DND-41 (cell line): ENCODE data around the gene ZNF236.

ENCODE experiments used
- ATAC-seq: fragments of 200-7000 bp; cut with Tn5 transposase; 3 replicates; pipeline ENCODE4 v1.9.1; 2021; ENCODE audit warnings: low read depth; ENCODE audit not compliant: insufficient read depth
- DNase-seq: peaks from one replicate; pipeline ENCODE4 v3.0.0-alpha.2; 2020
- H2AFZ ChIP-seq: 2 replicates; pipeline ENCODE4 v1.6.0; 2012; ENCODE audit warnings: low read depth, low read length
- H3K27ac ChIP-seq: 2 replicates; pipeline ENCODE4 v1.5.1; 2012; ENCODE audit warnings: low read length, inconsistent platforms
- H3K27me3 ChIP-seq: fragments of 200-600 bp; sonication (generic); 2 replicates; pipeline ENCODE4 v1.6.0; 2012; ENCODE audit warnings: low read length, mild to moderate bottlenecking, inconsistent platforms; ENCODE audit not compliant: insufficient read depth, poor library complexity
- H3K36me3 ChIP-seq: 2 replicates; pipeline ENCODE4 v1.5.1; 2012; ENCODE audit warnings: low read length, inconsistent platforms; ENCODE audit not compliant: insufficient read depth
- H3K4me1 ChIP-seq: 2 replicates; pipeline ENCODE4 v1.5.1; 2012; ENCODE audit warnings: mild to moderate bottlenecking, low read length; ENCODE audit not compliant: insufficient read depth
- H3K4me2 ChIP-seq: 2 replicates; pipeline ENCODE4 v1.6.0; 2012; ENCODE audit warnings: mild to moderate bottlenecking, moderate library complexity, low read length, inconsistent platforms; ENCODE audit not compliant: insufficient read depth
- H3K4me3 ChIP-seq, 2 experiments: fragments of 200-600 bp in 1 of 2; shearing (Covaris generic) in 1 of 2; 2 replicates each; pipeline ENCODE4 v1.5.1; 2012 to 2016; ENCODE audit warnings: inconsistent platforms in 2 of 2, low read length in 2 of 2, mild to moderate bottlenecking in 2 of 2, low read depth in 1 of 2, moderate library complexity in 1 of 2
- H3K79me2 ChIP-seq: 2 replicates; pipeline ENCODE4 v1.6.0; 2012; ENCODE audit warnings: low read length, inconsistent platforms; ENCODE audit not compliant: insufficient read depth
- H3K9ac ChIP-seq: 2 replicates; pipeline ENCODE4 v1.6.0; 2012; ENCODE audit warnings: low read depth, mild to moderate bottlenecking, inconsistent platforms, low read length, moderate library complexity
- H3K9me3 ChIP-seq: 2 replicates; pipeline ENCODE4 v1.5.1; 2012; ENCODE audit warnings: low read length, moderate library complexity, mild to moderate bottlenecking, inconsistent platforms; ENCODE audit not compliant: insufficient read depth, severe bottlenecking
- H4K20me1 ChIP-seq: 2 replicates; pipeline ENCODE4 v1.6.0; 2012; ENCODE audit warnings: low read length; ENCODE audit not compliant: insufficient read depth
- CTCF ChIP-seq: IDR thresholded peaks from 2 replicates; pipeline ENCODE4 v1.5.1; 2012; ENCODE audit warnings: borderline replicate concordance, low read length, moderate library complexity, mild to moderate bottlenecking; ENCODE audit not compliant: poor library complexity, severe bottlenecking; ENCODE audit errors: extremely low read depth
- EZH2 ChIP-seq: IDR thresholded peaks from 3 replicates; pipeline ENCODE4 v1.6.1; 2012; ENCODE audit warnings: borderline replicate concordance, low read depth, mild to moderate bottlenecking, moderate library complexity, low read length, inconsistent platforms; ENCODE audit not compliant: severe bottlenecking

The ZNF236 gene

DNA sequence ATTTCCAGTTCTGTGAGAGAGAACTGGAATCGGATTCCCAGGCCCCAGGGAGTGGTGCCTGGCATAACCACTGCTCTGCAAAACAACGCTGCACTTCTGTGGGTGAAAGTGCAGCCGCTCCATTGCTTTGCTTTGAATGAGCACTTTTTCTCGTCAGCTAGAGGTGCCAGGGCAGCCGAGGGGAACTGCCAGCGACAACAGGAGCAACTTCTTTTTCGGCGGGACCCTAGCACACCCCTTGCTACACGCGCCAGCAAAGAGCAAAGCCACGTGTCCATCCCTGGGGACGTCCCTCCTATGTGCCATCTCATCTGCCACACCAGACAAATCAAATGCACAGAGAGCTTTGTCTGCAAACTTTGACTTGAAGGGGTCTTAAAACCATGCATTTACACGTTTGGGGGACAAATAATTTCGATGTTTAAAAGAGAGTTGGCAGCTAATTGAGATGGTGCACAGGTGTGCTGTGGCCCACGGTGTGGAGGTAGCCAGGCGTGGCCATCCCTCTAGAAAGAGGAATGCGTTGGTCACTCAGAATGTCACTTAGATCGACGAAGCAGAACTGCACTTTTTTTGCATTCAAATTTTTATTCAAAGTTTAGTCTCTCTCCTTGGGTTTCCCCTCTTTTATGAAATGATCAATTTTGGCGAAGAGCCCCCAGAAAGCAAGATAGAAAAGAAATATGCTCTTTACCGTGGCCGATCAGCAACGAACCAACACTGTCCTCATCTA, 158.5 kb downstream of the ZNF236 start:
- H3K9me3 ChIP-seq, result no peaks in the 10 kb centered on the region
- ATAC-seq, result no peak
- no peaks in the 10 kb centered on the region for H3K27me3 ChIP-seq
- no peak for DNase-seq
- H3K36me3 ChIP-seq, result peaks cover 2% of the 10 kb centered on the region; the same call in 1 of the 2 replicates
- H4K20me1 ChIP-seq, result no peaks in the 10 kb centered on the region
- no peak overlapping the region for H3K27ac ChIP-seq
- H3K4me2 ChIP-seq, result no peak overlapping the region
- H3K4me3 ChIP-seq, result no peak overlapping the region
- no peak for TF ChIP-seq CTCF
- no peak for TF ChIP-seq EZH2
- H3K9ac ChIP-seq, result no peak overlapping the region
- no peaks in the 10 kb centered on the region for H3K79me2 ChIP-seq
- H3K4me1 ChIP-seq, result peaks cover 5% of the 10 kb centered on the region; the same call in 1 of the 2 replicates
- no peak overlapping the region for H2AFZ ChIP-seq

DNA sequence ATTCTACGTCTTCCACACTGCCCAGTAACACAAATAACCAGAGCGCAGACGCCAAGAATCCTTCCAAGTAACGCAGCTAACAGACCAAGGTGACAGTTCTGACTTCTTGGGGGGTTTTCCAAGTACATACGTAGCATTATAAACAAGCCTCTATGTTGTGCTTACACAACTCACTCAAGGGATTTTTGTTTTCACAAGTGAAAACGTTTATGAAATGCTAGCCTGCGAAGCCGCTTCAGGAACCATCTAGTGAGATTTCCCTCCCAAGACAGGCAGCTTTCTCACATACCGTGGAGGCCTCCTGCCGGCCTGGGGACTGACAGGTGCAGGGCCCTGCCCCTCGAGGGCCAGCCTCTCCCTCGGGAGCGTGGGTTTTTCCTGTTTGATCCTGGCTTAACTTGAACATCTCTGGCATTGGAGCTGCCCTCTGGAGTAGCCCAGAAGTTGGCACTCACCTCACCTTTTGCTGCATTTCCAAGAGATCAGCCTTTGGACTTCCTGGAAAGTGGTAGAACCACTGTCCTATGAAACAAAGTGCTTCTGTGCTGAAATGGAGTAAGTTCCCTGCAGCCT, 159.1 kb downstream of the ZNF236 start:
- DNase-seq, result no peak
- Histone ChIP-seq H3K27me3 (no peaks in the 10 kb centered on the region), H3K27ac (no peak overlapping the region), H3K4me2 (no peak overlapping the region), H3K4me3 (no peak overlapping the region), H4K20me1 (no peaks in the 10 kb centered on the region), H3K9ac (no peak overlapping the region), H3K36me3 (peaks cover 2% of the 10 kb centered on the region; the same call in 1 of the 2 replicates), H3K4me1 (peaks cover 5% of the 10 kb centered on the region; the same call in 1 of the 2 replicates), H3K79me2 (no peaks in the 10 kb centered on the region), H2AFZ (no peak overlapping the region), H3K9me3 (no peaks in the 10 kb centered on the region)
- TF ChIP-seq EZH2 (no peak), CTCF (no peak)
- ATAC-seq, result no peak

DNA sequence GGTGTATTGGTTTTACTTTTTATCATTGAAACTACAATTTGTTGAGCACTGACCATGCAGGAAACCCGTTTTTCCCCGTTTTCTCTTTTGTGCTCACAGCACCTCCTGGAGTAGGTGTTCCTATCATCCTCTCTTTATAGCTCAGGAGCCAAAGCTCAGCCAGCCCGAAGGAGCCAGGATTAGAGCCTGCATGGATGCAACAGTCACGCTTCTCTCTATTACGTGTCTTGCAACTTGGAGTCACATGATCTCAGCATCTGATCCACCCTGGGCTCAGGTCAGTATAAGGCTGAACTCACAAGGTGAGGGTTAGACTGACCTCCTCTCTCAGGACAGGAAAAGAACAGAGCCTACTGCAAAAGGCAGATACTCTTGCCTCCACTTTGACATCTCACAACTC, 159.7 kb downstream of the ZNF236 start:
- H4K20me1 ChIP-seq, result no peaks in the 10 kb centered on the region
- DNase-seq, result no peak
- H3K9me3 ChIP-seq, result no peaks in the 10 kb centered on the region
- ATAC-seq, result no peak
- H3K9ac ChIP-seq, result no peak overlapping the region
- no peak overlapping the region for H2AFZ ChIP-seq
- H3K36me3 ChIP-seq, result peaks cover 2% of the 10 kb centered on the region; the same call in 1 of the 2 replicates
- no peak overlapping the region for H3K4me2 ChIP-seq
- H3K79me2 ChIP-seq, result no peaks in the 10 kb centered on the region
- H3K4me3 ChIP-seq, result no peak overlapping the region
- TF ChIP-seq CTCF (no peak), EZH2 (no peak)
- H3K4me1 ChIP-seq, result peaks cover 5% of the 10 kb centered on the region; the same call in 1 of the 2 replicates
- no peaks in the 10 kb centered on the region for H3K27me3 ChIP-seq
- no peak overlapping the region for H3K27ac ChIP-seq
